CD14-positive monocyte (primary cell): ENCODE results near the gene CSTB. TPM values are rescaled to one million over a fixed set of nuclear protein-coding genes. Genes with fewer than 3 reads are reported as not detected.

ENCODE experiments used
- DNase-seq, 3 donors: peaks; one replicate each; pipeline ENCODE4 v3.0.0-alpha.2; 2011 to 2022
- H2AFZ ChIP-seq: 2 replicates; pipeline ENCODE4 v1.6.0; 2012; ENCODE audit warnings: mild to moderate bottlenecking, low read depth, low read length, inconsistent platforms; ENCODE audit not compliant: insufficient read depth, poor library complexity, severe bottlenecking
- H3K27ac ChIP-seq, 2 donors: 1 replicate in 1 of 2; 2 replicates in 1 of 2; pipeline ENCODE4 v1.5.1; 2012 to 2013; ENCODE audit warnings: low read length in 2 of 2, control low read depth in 1 of 2, inconsistent platforms in 1 of 2, low read depth in 1 of 2, mild to moderate bottlenecking in 1 of 2
- H3K27me3 ChIP-seq, 2 donors: one replicate each; pipeline versions ENCODE4 v1.6.0 to v1.6.1; 2011 to 2013; ENCODE audit warnings: low read length in 2 of 2; ENCODE audit not compliant: control insufficient read depth in 2 of 2, insufficient read depth in 2 of 2
- H3K36me3 ChIP-seq, 2 donors: replicated peaks in 1 of 2; 1 replicate in 1 of 2; 2 replicates in 1 of 2; pipeline versions ENCODE4 v1.5.1 to v1.6.1; 2012 to 2013; ENCODE audit warnings: low read length in 2 of 2, control low read depth in 1 of 2, inconsistent platforms in 1 of 2, mild to moderate bottlenecking in 1 of 2; ENCODE audit not compliant: insufficient read depth in 2 of 2, control insufficient read depth in 1 of 2
- H3K4me1 ChIP-seq, 2 donors: 1 replicate in 1 of 2; 2 replicates in 1 of 2; pipeline versions ENCODE4 v1.5.1 to v1.6.1; 2012 to 2013; ENCODE audit warnings: low read length in 2 of 2, control low read depth in 1 of 2, inconsistent platforms in 1 of 2, mild to moderate bottlenecking in 1 of 2, moderate library complexity in 1 of 2; ENCODE audit not compliant: insufficient read depth in 2 of 2, control insufficient read depth in 1 of 2
- H3K4me2 ChIP-seq: replicated peaks from 2 replicates; pipeline ENCODE3; 2012; ENCODE audit warnings: low read length, moderate library complexity, mild to moderate bottlenecking; ENCODE audit not compliant: poor library complexity, severe bottlenecking; ENCODE audit errors: extremely low read depth
- H3K4me3 ChIP-seq, 3 experiments: fragments of 200-600 bp in 1 of 3; sonication (generic) in 1 of 3; replicated peaks in 1 of 3; 1 replicate in 2 of 3; 2 replicates in 1 of 3; pipeline ENCODE4 v1.5.1; 2011 to 2013; ENCODE audit warnings: low read length in 3 of 3, mild to moderate bottlenecking in 3 of 3, control low read depth in 2 of 3, low read depth in 2 of 3, inconsistent platforms in 1 of 3, moderate library complexity in 1 of 3
- H3K79me2 ChIP-seq: 2 replicates; pipeline ENCODE4 v1.6.0; 2012; ENCODE audit warnings: mild to moderate bottlenecking, control low read depth, inconsistent platforms, low read length, moderate library complexity; ENCODE audit not compliant: insufficient read depth
- H3K9ac ChIP-seq: 2 replicates; pipeline ENCODE4 v1.6.0; 2017; ENCODE audit warnings: low read length, mild to moderate bottlenecking; ENCODE audit not compliant: insufficient read depth, poor library complexity, severe bottlenecking
- H3K9me3 ChIP-seq, 2 donors: replicated peaks in 1 of 2; 1 replicate in 1 of 2; 2 replicates in 1 of 2; pipeline versions ENCODE4 v1.5.1 to v1.6.1; 2012 to 2013; ENCODE audit warnings: low read length in 2 of 2, control low read depth in 1 of 2; ENCODE audit not compliant: control insufficient read depth in 1 of 2, insufficient read depth in 1 of 2
- H4K20me1 ChIP-seq: 2 replicates; pipeline ENCODE4 v1.6.0; 2012; ENCODE audit warnings: mild to moderate bottlenecking, low read length, control low read depth, moderate library complexity; ENCODE audit not compliant: insufficient read depth
- H3K27ac Mint-ChIP-seq, 7 donors: one replicate each; pipeline ENCODE4 v1.8.0; 2020; ENCODE audit warnings: mild to moderate bottlenecking in 7 of 7, mixed read lengths in 7 of 7, moderate library complexity in 6 of 7, inconsistent platforms in 2 of 7
- H3K27me3 Mint-ChIP-seq, 3 donors: one replicate each; pipeline ENCODE4 v1.8.0; 2021 to 2022; ENCODE audit warnings: low read depth in 3 of 3, mild to moderate bottlenecking in 3 of 3, mixed read lengths in 3 of 3, moderate library complexity in 3 of 3, inconsistent platforms in 1 of 3
- H3K36me3 Mint-ChIP-seq, 2 donors: one replicate each; pipeline ENCODE4 v1.8.0; 2020; ENCODE audit warnings: mixed read lengths in 2 of 2, inconsistent platforms in 1 of 2, mild to moderate bottlenecking in 1 of 2
- H3K4me1 Mint-ChIP-seq: one replicate; pipeline ENCODE4 v1.8.0; 2020; ENCODE audit warnings: mild to moderate bottlenecking, mixed read lengths
- H3K4me3 Mint-ChIP-seq, 2 donors: one replicate each; pipeline ENCODE4 v1.8.0; 2020; ENCODE audit warnings: mild to moderate bottlenecking in 2 of 2, mixed read lengths in 2 of 2, moderate library complexity in 1 of 2
- H3K9me3 Mint-ChIP-seq, 7 donors: one replicate each; pipeline ENCODE4 v1.8.0; 2020 to 2022; ENCODE audit warnings: mixed read lengths in 7 of 7, mild to moderate bottlenecking in 6 of 7, moderate library complexity in 6 of 7, inconsistent platforms in 2 of 7
- CTCF ChIP-seq: fragments of 200-600 bp; IDR thresholded peaks from one replicate; pipeline ENCODE4 v1.8.0; 2022; ENCODE audit warnings: antibody characterized with exemption, mild to moderate bottlenecking
- WGBS: methylation state at CpG from one replicate; pipeline ENCODE4 v1.1.5; 2013; ENCODE audit warnings: missing lambda C conversion rate; ENCODE audit not compliant: insufficient coverage; 5-methylcytosine and 5-hydroxymethylcytosine counted together
- intact Hi-C, 2 donors: fragments of 100-400 bp; cut with micrococcal nuclease; formaldehyde crosslinking; loops; one replicate each; pipeline versions ENCODE4 v1.15.0 to v1.15.1; 2023
- polyA plus RNA-seq, 3 donors: library from polyadenylated mRNA; depleted of rRNA in 1 of 3; unstranded in 2 of 3; stranded (reverse) in 1 of 3; fragments of 300-500 nt in 2 of 3; fragments of >200 nt in 1 of 3; fragmentation: Illumina TruSeq in 2 of 3; gene quantifications; 1 replicate in 2 of 3; 2 replicates in 1 of 3; pipeline ENCODE4 v1.2.3, GENCODE V29; 2012 to 2021

CSTB gene
- polyA plus RNA-seq, 3 donors, result 73.7 to 120 (median 115) TPM

- Histone ChIP-seq H3K36me3 (peaks cover 92 to 99% of the 10 kb centered on the region in 2 donors), H3K27me3 (no peaks in the 10 kb centered on the region), H2AFZ (no peak overlapping the region), H3K27ac (no peak overlapping the region), H3K79me2 (peaks cover 6% of the 10 kb centered on the region), H3K4me1 (no peaks in the 10 kb centered on the region), H4K20me1 (peaks cover 84% of the 10 kb centered on the region), H3K4me2 (no peak overlapping the region), H3K4me3 (no peak overlapping the region), H3K9ac (no peak overlapping the region), H3K9me3 (peaks cover 0 to 3% of the 10 kb centered on the region in 2 donors)
- 96% methylated on average over 25 of the region's 26 CpGs for WGBS
- intact Hi-C loops, result no loop called here
- peak in 1 of 3 donors; percentile 35 for DNase-seq
- peaks cover 69 to 97% of the 10 kb centered on the region in 2 donors for H3K36me3 Mint-ChIP-seq
- peaks cover 0 to 7% (median 0%) of the 10 kb centered on the region in 7 donors for H3K9me3 Mint-ChIP-seq
- no peaks in the 10 kb centered on the region for H3K27me3 Mint-ChIP-seq
- H3K4me1 Mint-ChIP-seq, result peaks cover 7% of the 10 kb centered on the region
- H3K4me3 Mint-ChIP-seq, result no peak overlapping the region
- peak overlapping the region in 1 of 7 donors; percentile 30 for H3K27ac Mint-ChIP-seq
- TF ChIP-seq CTCF, result no peak
Observed at GRCh38 chr21:43754948-43755781, 20.9 kb downstream of the CSTB start.

GRCh38 chr21:43753439-43753799 is 22.7 kb downstream of the CSTB start:
- peaks cover 97 to 100% of the 10 kb centered on the region in 2 donors for H3K36me3 ChIP-seq
- no peak overlapping the region for H3K27ac ChIP-seq
- no peaks in the 10 kb centered on the region for H3K27me3 Mint-ChIP-seq
- peaks cover 0 to 3% of the 10 kb centered on the region in 2 donors for H3K9me3 ChIP-seq
- H3K4me1 ChIP-seq, result no peaks in the 10 kb centered on the region
- no peak overlapping the region for H3K4me3 ChIP-seq
- H2AFZ ChIP-seq, result no peak overlapping the region
- peaks cover 72 to 99% of the 10 kb centered on the region in 2 donors for H3K36me3 Mint-ChIP-seq
- DNase-seq, result no peak
- intact Hi-C loops, result no loop called here
- H3K27me3 ChIP-seq, result no peaks in the 10 kb centered on the region
- H3K4me3 Mint-ChIP-seq, result no peak overlapping the region
- peaks cover 6% of the 10 kb centered on the region for H3K79me2 ChIP-seq
- H3K4me1 Mint-ChIP-seq, result peaks cover 7% of the 10 kb centered on the region
- TF ChIP-seq CTCF, result no peak
- H3K4me2 ChIP-seq, result no peak overlapping the region
- H3K9ac ChIP-seq, result no peak overlapping the region
- WGBS, result 97% methylated on average over 12 of the region's 16 CpGs
- peak overlapping the region in 3 of 7 donors; percentile 17 to 57 (median 20) for H3K27ac Mint-ChIP-seq
- H3K9me3 Mint-ChIP-seq, result peaks cover 0 to 7% (median 0%) of the 10 kb centered on the region in 7 donors
- H4K20me1 ChIP-seq, result peaks cover 87% of the 10 kb centered on the region
